ENCODE measurements around the gene ZNF723.

DNA sequence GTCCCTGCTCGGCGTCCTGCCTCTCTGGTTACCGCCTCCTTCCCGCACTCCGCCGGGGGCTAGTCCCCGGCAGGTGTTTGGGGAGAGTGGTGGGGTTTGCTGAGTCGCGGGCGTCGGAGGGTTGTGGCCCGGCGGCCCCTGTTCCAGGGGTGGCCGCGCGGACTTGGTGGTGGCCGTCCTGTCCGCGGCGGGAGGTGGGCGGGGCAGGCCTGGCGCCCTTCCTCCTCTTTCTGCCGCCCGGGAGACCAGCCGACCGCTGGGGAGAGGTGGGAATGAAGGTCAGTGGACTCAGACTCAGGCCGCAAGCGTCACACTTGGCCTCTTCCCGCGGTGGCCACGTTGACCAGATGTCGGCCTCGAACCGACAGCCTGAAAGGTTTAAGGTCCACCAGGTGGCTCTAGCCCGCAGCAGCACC lies 61.8 kb downstream of the ZNF723 start:
- TF ChIP-seq, protein P1, sequence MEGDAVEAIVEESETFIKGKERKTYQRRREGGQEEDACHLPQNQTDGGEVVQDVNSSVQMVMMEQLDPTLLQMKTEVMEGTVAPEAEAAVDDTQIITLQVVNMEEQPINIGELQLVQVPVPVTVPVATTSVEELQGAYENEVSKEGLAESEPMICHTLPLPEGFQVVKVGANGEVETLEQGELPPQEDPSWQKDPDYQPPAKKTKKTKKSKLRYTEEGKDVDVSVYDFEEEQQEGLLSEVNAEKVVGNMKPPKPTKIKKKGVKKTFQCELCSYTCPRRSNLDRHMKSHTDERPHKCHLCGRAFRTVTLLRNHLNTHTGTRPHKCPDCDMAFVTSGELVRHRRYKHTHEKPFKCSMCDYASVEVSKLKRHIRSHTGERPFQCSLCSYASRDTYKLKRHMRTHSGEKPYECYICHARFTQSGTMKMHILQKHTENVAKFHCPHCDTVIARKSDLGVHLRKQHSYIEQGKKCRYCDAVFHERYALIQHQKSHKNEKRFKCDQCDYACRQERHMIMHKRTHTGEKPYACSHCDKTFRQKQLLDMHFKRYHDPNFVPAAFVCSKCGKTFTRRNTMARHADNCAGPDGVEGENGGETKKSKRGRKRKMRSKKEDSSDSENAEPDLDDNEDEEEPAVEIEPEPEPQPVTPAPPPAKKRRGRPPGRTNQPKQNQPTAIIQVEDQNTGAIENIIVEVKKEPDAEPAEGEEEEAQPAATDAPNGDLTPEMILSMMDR (IDR thresholded peaks at IDR 0.05 in 8 of 11, conservative IDR thresholded peaks at IDR 0.05 in 3 of 11): no peak
- TF ChIP-seq POLR2A (IDR thresholded peaks at IDR 0.05): no peak
